ENCODE measurements around the gene ANKRD29.
A peak's percentile ranks its signal among the peaks of the same experiment; 100 is the strongest.

ANKRD29 gene

DNA sequence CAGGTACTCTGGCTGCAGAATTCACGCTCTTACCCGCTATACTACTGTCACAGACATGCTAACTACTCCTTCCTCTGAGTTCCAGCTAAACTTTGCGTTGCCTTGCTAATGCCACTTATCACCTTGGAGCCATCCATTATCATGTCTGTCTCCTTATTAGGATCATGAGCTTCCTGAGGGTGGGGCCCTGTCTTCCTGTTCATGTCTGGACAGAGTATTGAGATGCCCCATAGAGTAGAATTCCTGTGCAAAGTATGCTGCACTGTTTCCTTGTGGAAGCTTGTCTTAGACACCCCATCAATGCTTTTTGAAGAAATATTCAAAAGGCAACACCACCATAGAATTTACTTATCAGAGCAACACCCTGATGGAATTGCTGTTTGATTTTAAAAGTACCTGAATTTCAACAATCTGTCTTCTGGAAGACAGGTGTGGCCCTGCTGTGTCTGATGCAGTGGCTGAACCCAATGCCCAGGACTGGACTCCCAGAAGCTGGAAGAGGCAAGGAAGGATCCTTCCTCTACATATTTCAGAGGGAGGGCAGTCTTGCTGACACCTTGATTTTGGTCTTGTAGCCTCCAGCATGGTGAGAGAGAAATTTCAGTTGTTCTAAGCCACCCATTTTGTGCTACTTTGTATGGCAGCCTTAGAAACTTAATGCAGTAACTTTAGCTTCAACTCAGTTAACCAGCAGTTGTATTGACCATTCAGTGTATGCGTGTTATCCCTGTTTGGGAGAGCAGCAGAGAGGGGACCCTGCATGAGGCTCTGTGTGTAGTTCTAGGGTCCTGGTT lies 32.1 kb upstream of the ANKRD29 start:
- Histone ChIP-seq H3K4me1 (ENCODE audit: insufficient read depth, poor library complexity, severe bottlenecking) (peaks cover 25% of the 10 kb centered on the region), H3K36me3 (ENCODE audit: low read depth) (peaks cover 6% of the 10 kb centered on the region; the same call in 1 of the 2 replicates), H3K27ac (ENCODE audit: poor library complexity, severe bottlenecking) (peak overlapping the region; percentile 75), H3K27me3 (ENCODE audit: insufficient read depth, poor library complexity, severe bottlenecking) (no peaks in the 10 kb centered on the region), H3K4me3 (ENCODE audit: severe bottlenecking) (no peak overlapping the region), H3K9me3 (ENCODE audit: severe bottlenecking) (no peaks in the 10 kb centered on the region)
- TF ChIP-seq, protein P1, sequence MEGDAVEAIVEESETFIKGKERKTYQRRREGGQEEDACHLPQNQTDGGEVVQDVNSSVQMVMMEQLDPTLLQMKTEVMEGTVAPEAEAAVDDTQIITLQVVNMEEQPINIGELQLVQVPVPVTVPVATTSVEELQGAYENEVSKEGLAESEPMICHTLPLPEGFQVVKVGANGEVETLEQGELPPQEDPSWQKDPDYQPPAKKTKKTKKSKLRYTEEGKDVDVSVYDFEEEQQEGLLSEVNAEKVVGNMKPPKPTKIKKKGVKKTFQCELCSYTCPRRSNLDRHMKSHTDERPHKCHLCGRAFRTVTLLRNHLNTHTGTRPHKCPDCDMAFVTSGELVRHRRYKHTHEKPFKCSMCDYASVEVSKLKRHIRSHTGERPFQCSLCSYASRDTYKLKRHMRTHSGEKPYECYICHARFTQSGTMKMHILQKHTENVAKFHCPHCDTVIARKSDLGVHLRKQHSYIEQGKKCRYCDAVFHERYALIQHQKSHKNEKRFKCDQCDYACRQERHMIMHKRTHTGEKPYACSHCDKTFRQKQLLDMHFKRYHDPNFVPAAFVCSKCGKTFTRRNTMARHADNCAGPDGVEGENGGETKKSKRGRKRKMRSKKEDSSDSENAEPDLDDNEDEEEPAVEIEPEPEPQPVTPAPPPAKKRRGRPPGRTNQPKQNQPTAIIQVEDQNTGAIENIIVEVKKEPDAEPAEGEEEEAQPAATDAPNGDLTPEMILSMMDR (IDR thresholded peaks at IDR 0.05; ENCODE audit: poor library complexity, severe bottlenecking): no peak
- DNase-seq (ENCODE audit: low spot score) (no peak), ATAC-seq (ENCODE audit: low read depth) (peak; percentile 73)

DNA sequence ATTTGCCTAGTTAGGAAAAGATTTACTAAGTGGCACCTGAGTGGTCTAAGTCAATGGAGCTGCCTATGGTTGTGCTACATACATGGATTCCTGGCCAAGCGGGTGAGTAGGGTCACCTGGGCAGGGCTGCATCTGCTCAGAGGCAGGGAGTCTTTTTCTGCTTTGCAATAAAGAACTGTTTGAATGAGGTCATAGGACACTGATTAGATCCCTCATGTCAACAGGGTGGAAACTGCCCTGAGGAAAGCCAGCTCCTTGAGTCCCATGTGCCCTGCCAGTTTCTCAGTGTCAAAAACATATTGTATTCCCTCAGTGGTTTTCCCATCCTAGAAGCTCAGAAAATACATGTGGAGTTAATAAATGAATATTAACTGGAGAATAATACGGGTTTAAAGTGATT lies 31.1 kb upstream of the ANKRD29 start:
- no peak overlapping the region for H3K4me3 ChIP-seq (ENCODE audit: severe bottlenecking)
- DNase-seq (ENCODE audit: low spot score) (no peak), ATAC-seq (ENCODE audit: low read depth) (no peak)
- H3K9me3 ChIP-seq (ENCODE audit: severe bottlenecking): no peaks in the 10 kb centered on the region
- peak overlapping the region; percentile 75 for H3K27ac ChIP-seq (ENCODE audit: poor library complexity, severe bottlenecking)
- peaks cover 6% of the 10 kb centered on the region; the same call in 1 of the 2 replicates for H3K36me3 ChIP-seq (ENCODE audit: low read depth)
- no peaks in the 10 kb centered on the region for H3K27me3 ChIP-seq (ENCODE audit: insufficient read depth, poor library complexity, severe bottlenecking)
- TF ChIP-seq, protein P1 (IDR thresholded peaks at IDR 0.05; ENCODE audit: poor library complexity, severe bottlenecking): no peak
- peaks cover 25% of the 10 kb centered on the region for H3K4me1 ChIP-seq (ENCODE audit: insufficient read depth, poor library complexity, severe bottlenecking)

DNA sequence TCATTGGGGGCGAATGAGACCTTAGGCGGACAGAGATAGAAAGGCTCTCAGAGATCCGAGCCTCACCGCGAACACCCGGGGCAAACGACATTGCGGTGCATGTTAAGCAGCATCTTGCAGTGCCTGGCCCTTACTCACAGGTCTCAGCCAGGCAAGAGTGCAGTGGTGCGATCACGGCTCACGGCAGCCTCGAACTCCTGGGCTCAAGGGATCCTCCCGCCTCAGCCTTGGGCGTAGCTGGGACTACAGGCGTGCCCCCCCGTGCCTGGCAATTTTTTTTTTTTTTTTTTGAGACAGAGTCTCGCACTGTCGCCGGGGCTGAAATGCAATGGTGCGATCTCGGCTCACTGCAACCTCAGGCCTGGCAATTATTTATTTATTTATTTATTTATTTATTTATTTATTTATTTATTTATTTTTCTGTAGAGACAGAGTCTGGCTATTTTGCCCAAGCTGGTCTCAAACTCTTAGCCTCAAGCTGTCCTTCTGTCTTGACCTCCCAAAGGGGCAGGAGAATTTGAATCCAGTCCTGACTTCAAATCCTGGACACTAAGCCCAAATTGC lies 27.9 kb upstream of the ANKRD29 start:
- H3K27me3 ChIP-seq (ENCODE audit: insufficient read depth, poor library complexity, severe bottlenecking): no peaks in the 10 kb centered on the region
- H3K9me3 ChIP-seq (ENCODE audit: severe bottlenecking): no peaks in the 10 kb centered on the region
- H3K4me3 ChIP-seq (ENCODE audit: severe bottlenecking): peak overlapping the region; percentile 68
- no peaks in the 10 kb centered on the region for H3K36me3 ChIP-seq (ENCODE audit: low read depth)
- no peak for ATAC-seq (ENCODE audit: low read depth)
- TF ChIP-seq, protein P1 (IDR thresholded peaks at IDR 0.05; ENCODE audit: poor library complexity, severe bottlenecking): no peak
- no peak overlapping the region for H3K27ac ChIP-seq (ENCODE audit: poor library complexity, severe bottlenecking)
- peaks cover 25% of the 10 kb centered on the region for H3K4me1 ChIP-seq (ENCODE audit: insufficient read depth, poor library complexity, severe bottlenecking)
- DNase-seq (ENCODE audit: low spot score): no peak

DNA sequence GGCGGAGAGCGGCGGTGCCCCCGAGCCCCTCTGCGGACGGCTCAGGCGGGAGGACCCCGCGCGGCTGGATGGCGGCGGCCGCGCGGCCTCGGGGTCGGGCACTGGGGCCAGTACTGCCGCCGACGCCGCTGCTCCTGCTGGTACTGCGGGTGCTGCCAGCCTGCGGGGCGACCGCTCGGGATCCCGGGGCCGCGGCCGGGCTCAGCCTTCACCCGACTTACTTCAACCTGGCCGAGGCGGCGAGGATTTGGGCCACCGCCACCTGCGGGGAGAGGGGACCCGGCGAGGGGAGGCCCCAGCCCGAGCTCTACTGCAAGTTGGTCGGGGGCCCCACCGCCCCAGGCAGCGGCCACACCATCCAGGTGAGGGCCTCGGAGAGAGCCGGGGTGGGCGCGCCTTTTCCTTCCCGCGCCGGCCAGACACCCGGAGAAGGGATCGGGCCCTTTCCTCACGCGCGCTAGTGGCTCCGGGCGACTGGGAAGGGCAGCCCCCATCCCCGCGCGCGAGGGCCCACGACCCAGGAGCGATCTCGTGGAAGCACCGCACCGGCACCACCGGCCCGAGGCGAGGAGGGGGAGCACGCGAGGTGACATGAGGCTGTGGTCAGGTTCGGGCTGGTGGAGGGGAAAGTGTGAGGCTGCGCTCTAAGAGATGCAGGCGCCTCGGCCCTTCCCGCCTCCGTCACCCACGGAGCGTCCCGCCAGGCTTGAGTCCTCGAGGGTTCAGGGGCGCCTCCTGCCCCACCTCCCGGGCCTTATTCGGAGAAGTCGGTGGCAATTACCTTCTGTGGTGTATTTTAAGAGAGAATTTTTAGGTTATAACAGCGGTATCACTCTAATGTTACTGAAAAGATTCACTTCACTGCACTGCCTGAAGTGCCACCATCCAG lies 27.1 kb upstream of the ANKRD29 start:
- Histone ChIP-seq H3K4me1 (ENCODE audit: insufficient read depth, poor library complexity, severe bottlenecking) (peaks cover 21% of the 10 kb centered on the region), H3K27ac (ENCODE audit: poor library complexity, severe bottlenecking) (peak overlapping the region; percentile 32), H3K36me3 (ENCODE audit: low read depth) (no peaks in the 10 kb centered on the region), H3K9me3 (ENCODE audit: severe bottlenecking) (no peaks in the 10 kb centered on the region), H3K27me3 (ENCODE audit: insufficient read depth, poor library complexity, severe bottlenecking) (no peaks in the 10 kb centered on the region), H3K4me3 (ENCODE audit: severe bottlenecking) (peak overlapping the region; percentile 68)
- DNase-seq (ENCODE audit: low spot score): peak; percentile 57
- TF ChIP-seq, protein P1 (IDR thresholded peaks at IDR 0.05; ENCODE audit: poor library complexity, severe bottlenecking): peak; percentile 20
- peak; percentile 27 for ATAC-seq (ENCODE audit: low read depth)

All from RWPE2 (cell line).